HepG2 (cell line): ENCODE data around the gene COBLL1. TPM values are rescaled to one million over a fixed set of nuclear protein-coding genes. Genes with fewer than 3 reads are reported as not detected.

Experiments used
- ATAC-seq: fragments of 200-7000 bp; cut with Tn5 transposase; 3 replicates; pipeline ENCODE4 v1.9.1; 2020; ENCODE audit warnings: mild to moderate bottlenecking, moderate library complexity
- BruUV-seq: library from RNA; stranded (reverse); fragments of 400-500 nt; replicated peaks from 2 replicates; lab custom pipeline; 2021; lab: Mats Ljungman, UMichigan
- CTCF ChIA-PET: fragments of 300-600 bp; formaldehyde crosslinking; extraction: SDS; loops from one replicate; lab custom pipeline; 2021; ENCODE audit warnings: low total read pairs, inconsistent platforms, low intra/inter-chr PET ratio; lab: Yijun Ruan, JAX
- POLR2A ChIA-PET: fragments of 350-600 bp; sonication (Branson Sonifier 250); formaldehyde crosslinking; loops from one replicate; lab custom pipeline; 2020; ENCODE audit warnings: antibody characterized with exemption, inconsistent platforms; lab: Yijun Ruan, JAX
- DNase-seq: peaks from one replicate; pipeline ENCODE4 v3.0.0-alpha.2; 2015; ENCODE audit warnings: low spot score
- FAIRE-seq: peaks from 3 replicates; lab custom pipeline; 2011; peaks lifted over from hg19 to GRCh38; lab: Jason Lieb, UNC
- H2AFZ ChIP-seq: one replicate; pipeline ENCODE4 v1.6.1; 2011; ENCODE audit warnings: low read length, inconsistent platforms
- H3K27ac ChIP-seq: fragments of 300-600 bp; 3 replicates; pipeline ENCODE4 v1.8.0; 2011; ENCODE audit warnings: mixed run types, mild to moderate bottlenecking, mixed read lengths, low read length, inconsistent platforms; ENCODE audit not compliant: insufficient read depth; ENCODE audit errors: extremely low read length
- H3K27me3 ChIP-seq, 2 experiments: fragments of 200-600 bp in 1 of 2; 2 replicates in 1 of 2; 3 replicates in 1 of 2; pipeline versions ENCODE4 v1.6.0 to v1.8.0; 2011; ENCODE audit warnings: low read length in 2 of 2, mild to moderate bottlenecking in 2 of 2, moderate library complexity in 2 of 2, inconsistent platforms in 1 of 2; ENCODE audit not compliant: insufficient read depth in 2 of 2, control insufficient read depth in 1 of 2
- H3K36me3 ChIP-seq, 2 experiments: fragments of 200-600 bp in 1 of 2; replicated peaks in 1 of 2; 2 replicates in 1 of 2; 3 replicates in 1 of 2; pipeline versions ENCODE4 v1.5.1 to v1.8.0; 2011; ENCODE audit warnings: low read length in 2 of 2, inconsistent platforms in 1 of 2; ENCODE audit not compliant: insufficient read depth in 2 of 2, control insufficient read depth in 1 of 2
- H3K4me1 ChIP-seq: 2 replicates; pipeline ENCODE4 v1.5.1; 2012; ENCODE audit warnings: low read length, inconsistent platforms; ENCODE audit not compliant: insufficient read depth
- H3K4me2 ChIP-seq: 2 replicates; pipeline ENCODE4 v1.6.0; 2011; ENCODE audit warnings: low read depth, low read length, inconsistent platforms
- H3K4me3 ChIP-seq, 3 experiments: fragments of 200-600 bp in 1 of 3; sonication (generic), shearing (Covaris generic) in 1 of 3; replicated peaks in 1 of 3; 2 replicates each; pipeline ENCODE4 v1.5.1; 2011 to 2016; ENCODE audit warnings: low read length in 3 of 3, inconsistent platforms in 2 of 3, low read depth in 2 of 3, mild to moderate bottlenecking in 2 of 3, control low read depth in 1 of 3, mixed read lengths in 1 of 3; ENCODE audit not compliant: insufficient read depth in 1 of 3
- H3K79me2 ChIP-seq: one replicate; pipeline ENCODE4 v1.6.1; 2011; ENCODE audit warnings: low read length, inconsistent platforms; ENCODE audit not compliant: insufficient read depth
- H3K9ac ChIP-seq: 2 replicates; pipeline ENCODE4 v1.6.0; 2011; ENCODE audit warnings: mild to moderate bottlenecking, low read depth, low read length, inconsistent platforms; ENCODE audit not compliant: insufficient read depth
- H3K9me3 ChIP-seq: 2 replicates; pipeline ENCODE4 v1.5.1; 2012; ENCODE audit warnings: mild to moderate bottlenecking, low read length
- H4K20me1 ChIP-seq: 2 replicates; pipeline ENCODE4 v1.6.0; 2011; ENCODE audit warnings: inconsistent platforms, mild to moderate bottlenecking, low read length, moderate library complexity; ENCODE audit not compliant: insufficient read depth
- HMGA1 ChIP-seq: sonication (generic); formaldehyde crosslinking; conservative IDR thresholded peaks from 2 replicates; pipeline ENCODE4 v1.4.0; 2020; ENCODE audit warnings: missing genetic modification reagents
- PREB ChIP-seq: sonication (generic); formaldehyde crosslinking; IDR thresholded peaks from 2 replicates; pipeline ENCODE4 v1.4.0; 2020; ENCODE audit warnings: missing genetic modification reagents
- RFXAP ChIP-seq: sonication (generic); formaldehyde crosslinking; IDR thresholded peaks from 2 replicates; pipeline ENCODE4 v1.4.0; 2020; ENCODE audit warnings: missing genetic modification reagents, borderline replicate concordance
- SIN3A ChIP-seq: IDR thresholded peaks from 2 replicates; pipeline ENCODE4 v1.6.1; 2011; ENCODE audit warnings: low read depth, mild to moderate bottlenecking, control low read depth, low read length, borderline replicate concordance
- ZNF138 ChIP-seq: sonication (generic); formaldehyde crosslinking; IDR thresholded peaks from 2 replicates; pipeline ENCODE4 v1.5.0; 2020; ENCODE audit warnings: mild to moderate bottlenecking, low read depth, missing genetic modification reagents
- ZNF274 ChIP-seq: sonication (generic); formaldehyde crosslinking; IDR thresholded peaks from 2 replicates; pipeline ENCODE4 v1.5.1; 2020; ENCODE audit warnings: mild to moderate bottlenecking, missing genetic modification reagents
- ZNF501 ChIP-seq: sonication (generic); formaldehyde crosslinking; IDR thresholded peaks from 2 replicates; pipeline ENCODE4 v1.5.1; 2020; ENCODE audit warnings: mild to moderate bottlenecking, moderate library complexity, missing genetic modification reagents
- ZNF746 ChIP-seq: sonication (generic); formaldehyde crosslinking; IDR thresholded peaks from 2 replicates; pipeline ENCODE4 v1.8.0; 2022; ENCODE audit warnings: mild to moderate bottlenecking, missing genetic modification reagents
- WGBS: methylation state at CpG from one replicate; pipeline ENCODE4 v1.1.6; 2017; ENCODE audit warnings: low lambda C conversion rate; 5-methylcytosine and 5-hydroxymethylcytosine counted together
- in situ Hi-C: cut with HindIII; loops from 2 replicates; pipeline ENCODE4 v1.10.0; 2017; ENCODE audit warnings: low pct_unique_long_range_greater_than_20kb; ENCODE audit not compliant: extremely low pct_ligation_motif_present
- intact Hi-C: fragments of 100-400 bp; cut with micrococcal nuclease; formaldehyde crosslinking; loops from one replicate; pipeline ENCODE4 v1.10.0; 2022; ENCODE audit not compliant: unreplicated experiment
- polyA plus RNA-seq, 8 experiments: library from polyadenylated mRNA; depleted of rRNA in 3 of 8; stranded (reverse) in 7 of 8; unstranded in 1 of 8; fragments of >200 nt; fragmentation: Illumina TruSeq in 4 of 8; extraction: Trizol in 4 of 8; gene quantifications; 2 replicates each; pipeline versions ENCODE4 v1.2.1 to v1.2.3, GENCODE V29; 2011 to 2016; ENCODE audit warnings: low read depth in 4 of 8, missing spikeins in 1 of 8, mixed read lengths in 1 of 8; ENCODE audit not compliant: insufficient read depth in 1 of 8
- total RNA-seq, 5 experiments: library from RNA; depleted of rRNA; stranded (reverse); fragments of >200 nt; fragmentation: Illumina TruSeq; extraction: Trizol; gene quantifications; 2 replicates each; pipeline ENCODE4 v1.2.3, GENCODE V29; 2016; ENCODE audit warnings: low read depth in 1 of 5
- TF ChIP-seq, protein P1 (sequence below): sonication (generic); IDR thresholded peaks from 2 replicates; pipeline ENCODE4 v1.6.1; 2016; ENCODE audit warnings: low read depth, borderline replicate concordance
- TF ChIP-seq, protein P2 (sequence below): sonication (generic); formaldehyde crosslinking; IDR thresholded peaks from 2 replicates; pipeline ENCODE4 v1.4.0; 2020; ENCODE audit warnings: missing genetic modification reagents
- TF ChIP-seq, protein P3 (sequence below): sonication (generic); formaldehyde crosslinking; IDR thresholded peaks from 2 replicates; pipeline ENCODE4 v1.8.0; 2022; ENCODE audit warnings: missing genetic modification reagents, mild to moderate bottlenecking, inconsistent platforms, borderline replicate concordance

Gene COBLL1
- total and polyA plus RNA-seq, 2 of the 13 experiments (the other 11 are each of a cell fraction or from before 2014, with no cell fraction given): 32.6 to 86.8 TPM

- H3K36me3 ChIP-seq: peaks cover 17 to 58% of the 10 kb centered on the region in 2 experiments
- WGBS: 97% methylated on average over 2 of the region's 2 CpGs
- DNase-seq (no peak), FAIRE-seq (no peak), ATAC-seq (no peak)
- no peaks in the 10 kb centered on the region for H4K20me1 ChIP-seq
- POLR2A ChIA-PET: no interaction called here
- H3K4me1 ChIP-seq: peaks cover 56% of the 10 kb centered on the region
- no peak overlapping the region for H3K4me3 ChIP-seq
- H3K4me2 ChIP-seq: no peak overlapping the region
- in situ Hi-C loops: no loop called here
- CTCF ChIA-PET: no interaction called here
- TF ChIP-seq HMGA1 (CRISPR knock-in tag): no peak
- no peak for TF ChIP-seq ZNF746
- TF ChIP-seq, protein P1, sequence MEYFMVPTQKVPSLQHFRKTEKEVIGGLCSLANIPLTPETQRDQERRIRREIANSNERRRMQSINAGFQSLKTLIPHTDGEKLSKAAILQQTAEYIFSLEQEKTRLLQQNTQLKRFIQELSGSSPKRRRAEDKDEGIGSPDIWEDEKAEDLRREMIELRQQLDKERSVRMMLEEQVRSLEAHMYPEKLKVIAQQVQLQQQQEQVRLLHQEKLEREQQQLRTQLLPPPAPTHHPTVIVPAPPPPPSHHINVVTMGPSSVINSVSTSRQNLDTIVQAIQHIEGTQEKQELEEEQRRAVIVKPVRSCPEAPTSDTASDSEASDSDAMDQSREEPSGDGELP: no peak
- TF ChIP-seq ZNF501 (CRISPR knock-in tag): no peak
- TF ChIP-seq, protein P2, sequence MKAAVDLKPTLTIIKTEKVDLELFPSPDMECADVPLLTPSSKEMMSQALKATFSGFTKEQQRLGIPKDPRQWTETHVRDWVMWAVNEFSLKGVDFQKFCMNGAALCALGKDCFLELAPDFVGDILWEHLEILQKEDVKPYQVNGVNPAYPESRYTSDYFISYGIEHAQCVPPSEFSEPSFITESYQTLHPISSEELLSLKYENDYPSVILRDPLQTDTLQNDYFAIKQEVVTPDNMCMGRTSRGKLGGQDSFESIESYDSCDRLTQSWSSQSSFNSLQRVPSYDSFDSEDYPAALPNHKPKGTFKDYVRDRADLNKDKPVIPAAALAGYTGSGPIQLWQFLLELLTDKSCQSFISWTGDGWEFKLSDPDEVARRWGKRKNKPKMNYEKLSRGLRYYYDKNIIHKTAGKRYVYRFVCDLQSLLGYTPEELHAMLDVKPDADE (CRISPR knock-in tag): no peak
- no peak for TF ChIP-seq ZNF274 (CRISPR knock-in tag)
- TF ChIP-seq SIN3A: no peak
- no peak for TF ChIP-seq ZNF138 (CRISPR knock-in tag)
- TF ChIP-seq, protein P3, sequence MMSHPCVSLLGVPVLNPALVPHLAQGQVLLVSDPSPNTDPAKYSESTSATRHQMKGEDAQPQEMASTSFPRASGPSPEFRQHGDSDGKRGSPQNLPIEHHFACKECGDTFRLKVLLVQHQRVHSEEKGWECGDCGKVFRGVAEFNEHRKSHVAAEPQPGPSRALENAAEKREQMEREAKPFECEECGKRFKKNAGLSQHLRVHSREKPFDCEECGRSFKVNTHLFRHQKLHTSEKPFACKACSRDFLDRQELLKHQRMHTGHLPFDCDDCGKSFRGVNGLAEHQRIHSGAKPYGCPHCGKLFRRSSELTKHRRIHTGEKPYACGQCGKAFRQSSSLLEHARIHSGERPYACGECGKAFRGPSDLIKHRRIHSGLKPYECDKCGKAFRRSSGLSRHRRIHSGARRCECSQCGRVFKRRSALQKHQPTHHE: no peak
- no peak for TF ChIP-seq PREB (CRISPR knock-in tag)
- no peak for TF ChIP-seq RFXAP (CRISPR knock-in tag)
- TF ChIP-seq, all 625 proteins: peak for 0
- intact Hi-C loops: loop anchor here (5.0 kb wide), 1 partner anchor 89 kb away; no protein-coding TSS in a partner anchor
- Histone ChIP-seq H3K9ac (no peak overlapping the region), H3K9me3 (no peaks in the 10 kb centered on the region), H3K27ac (no peak overlapping the region), H2AFZ (no peak overlapping the region), H3K27me3 (no peaks in the 10 kb centered on the region), H3K79me2 (peaks cover 5% of the 10 kb centered on the region)
- BruUV-seq: no TSS peak
Measured at GRCh38 chr2:164691346-164691887, 150.2 kb downstream of the COBLL1 start.
